GM19328 (cell line): ENCODE measurements around the gene PERM1.
A peak's percentile ranks its signal among the peaks of the same experiment; 100 is the strongest.
"Not testable (repeated sequence)": the region's sequence is repeated elsewhere in the genome, so short reads cannot be mapped to it uniquely, and the experiment has no call there.

Experiments used
- ATAC-seq: cut with Tn5 transposase; IDR thresholded peaks from one replicate; pipeline ENCODE4 v1.9.1; 2021; ENCODE audit warnings: mild to moderate bottlenecking, moderate library complexity; ENCODE audit not compliant: unreplicated experiment

The PERM1 gene

GRCh38 chr1:1014799-1015681 lies 33.1 kb upstream of the PERM1 start:
- no peak for ATAC-seq

GRCh38 chr1:1013922-1014648 lies 32.2 kb upstream of the PERM1 start:
- ATAC-seq = no peak

GRCh38 chr1:1013105-1013921 lies 31.4 kb upstream of the PERM1 start, which contains the start of gene ISG15:
ISG15 (plus strand) TSS chr1:1013497; CDS start chr1:1013574, 77 bp downstream.
- peak; percentile 59 for ATAC-seq

- not testable (repeated sequence) for ATAC-seq
These were observed 30.8 kb upstream of the PERM1 start for GRCh38 chr1:1012736-1013104.

- no peak for ATAC-seq
These were observed 29.6 kb upstream of the PERM1 start for GRCh38 chr1:1011396-1011949.

GRCh38 chr1:1010131-1010530 lies 28.2 kb upstream of the PERM1 start:
- not testable (repeated sequence) for ATAC-seq

- ATAC-seq = no peak
These were observed 24.6 kb upstream of the PERM1 start for GRCh38 chr1:1006305-1007159.

- no peak for ATAC-seq
These were observed 23.9 kb upstream of the PERM1 start for GRCh38 chr1:1005774-1006304.

- ATAC-seq = no peak
These were observed 23.1 kb upstream of the PERM1 start for GRCh38 chr1:1004780-1005697.

- ATAC-seq = no peak
These were observed 22.5 kb upstream of the PERM1 start for GRCh38 chr1:1004420-1004779.

GRCh38 chr1:1003618-1004419 lies 21.9 kb upstream of the PERM1 start:
- ATAC-seq = no peak

GRCh38 chr1:1001057-1001783 lies 19.3 kb upstream of the PERM1 start:
- ATAC-seq = no peak

- no peak for ATAC-seq
These were observed 18.6 kb upstream of the PERM1 start for GRCh38 chr1:1000357-1001056.

GRCh38 chr1:999725-1000356 lies 17.9 kb upstream of the PERM1 start, which contains the start of gene HES4:
HES4 (minus strand) TSS chr1:1000097; CDS start chr1:999973, 124 bp downstream.
- ATAC-seq = no peak

- no peak for ATAC-seq
These were observed 17.3 kb upstream of the PERM1 start for GRCh38 chr1:998995-999724.

- ATAC-seq = no peak
These were observed 16.8 kb upstream of the PERM1 start for GRCh38 chr1:998745-998994.
